GM23248 (cell line): ENCODE measurements around the gene PSORS1C1.

Experiments used
- EZH2 ChIP-seq: fragments of 200-600 bp; sonication (generic); IDR thresholded peaks from 2 replicates; pipeline ENCODE4 v1.6.1; 2018; ENCODE audit warnings: antibody characterized with exemption, mild to moderate bottlenecking; ENCODE audit not compliant: insufficient read depth, poor library complexity, severe bottlenecking
- EZH2phosphoT487 ChIP-seq: fragments of 200-600 bp; sonication (generic); IDR thresholded peaks from 2 replicates; pipeline ENCODE4 v1.6.1; 2018; ENCODE audit warnings: antibody characterized with exemption, moderate library complexity, mild to moderate bottlenecking, low read depth; ENCODE audit not compliant: insufficient read depth

GRCh38 chr6:31114541-31114878 lies at the start of gene PSORS1C1:
- TF ChIP-seq EZH2 (no peak), EZH2phosphoT487 (no peak)
